Islet precursor cell (in vitro differentiated cells): ENCODE results near the gene SGPL1.

Experiments used
- DNase-seq: peaks from one replicate; pipeline ENCODE4 v3.0.0-alpha.2; 2018

SGPL1 gene

GRCh38 chr10:70780772-70781171 is 35.0 kb upstream of the SGPL1 start:
- DNase-seq = no peak

GRCh38 chr10:70781461-70782051 is 34.2 kb upstream of the SGPL1 start:
- no peak for DNase-seq

- no peak for DNase-seq
These were observed 33.5 kb upstream of the SGPL1 start for GRCh38 chr10:70782086-70782745.

- no peak for DNase-seq
These were observed 32.7 kb upstream of the SGPL1 start for GRCh38 chr10:70782746-70783680.

GRCh38 chr10:70784016-70784415 is 31.7 kb upstream of the SGPL1 start:
- no peak for DNase-seq

- DNase-seq = no peak
These were observed 31.3 kb upstream of the SGPL1 start for GRCh38 chr10:70784471-70784870.

GRCh38 chr10:70785190-70785589 is 30.6 kb upstream of the SGPL1 start, which contains the start of gene TBATA:
TBATA (minus strand) TSS chr10:70785377; CDS start chr10:70783379, 1,998 bp downstream.
- no peak for DNase-seq

- no peak for DNase-seq
These were observed 28.8 kb upstream of the SGPL1 start for GRCh38 chr10:70786799-70787415.

GRCh38 chr10:70791386-70792039 is 24.2 kb upstream of the SGPL1 start:
- no peak for DNase-seq

GRCh38 chr10:70795613-70796012 is 20.1 kb upstream of the SGPL1 start:
- DNase-seq = no peak

- no peak for DNase-seq
These were observed 17.9 kb upstream of the SGPL1 start for GRCh38 chr10:70797840-70798239.

- DNase-seq = no peak
These were observed 16.6 kb upstream of the SGPL1 start for GRCh38 chr10:70799124-70799523.

GRCh38 chr10:70801854-70802253 is 13.9 kb upstream of the SGPL1 start:
- no peak for DNase-seq

- DNase-seq = no peak
These were observed 11.8 kb upstream of the SGPL1 start for GRCh38 chr10:70803775-70804420.

- DNase-seq = no peak
These were observed 11.3 kb upstream of the SGPL1 start for GRCh38 chr10:70804421-70804808.

- DNase-seq = no peak
These were observed 10.0 kb upstream of the SGPL1 start for GRCh38 chr10:70805619-70806215.

GRCh38 chr10:70806841-70807240 is 8.9 kb upstream of the SGPL1 start:
- no peak for DNase-seq

- no peak for DNase-seq
These were observed 8.2 kb upstream of the SGPL1 start for GRCh38 chr10:70807556-70807955.

GRCh38 chr10:70809011-70809611 is 6.6 kb upstream of the SGPL1 start:
- no peak for DNase-seq

- peak; percentile 69 for DNase-seq
These were observed 6.0 kb upstream of the SGPL1 start for GRCh38 chr10:70809726-70810125.

GRCh38 chr10:70810967-70811366 is 4.8 kb upstream of the SGPL1 start:
- no peak for DNase-seq
